GM12878 (cell line): ENCODE measurements around the gene CREB5.

Source experiments
- CBFB ChIP-seq: IDR thresholded peaks from 2 replicates; pipeline ENCODE4 v1.6.1; 2016; ENCODE audit warnings: antibody characterized with exemption, low read depth
- CBX3 ChIP-seq: fragments of 200-600 bp; sonication (generic); IDR thresholded peaks from 2 replicates; pipeline ENCODE4 v1.6.1; 2016; ENCODE audit warnings: low read depth, borderline replicate concordance
- CEBPB ChIP-seq, 2 experiments: fragments of 150-350 bp in 1 of 2; IDR thresholded peaks; 2 replicates each; pipeline ENCODE4 v1.6.1; 2012 to 2014; ENCODE audit warnings: low read depth in 2 of 2, low read length in 2 of 2, borderline replicate concordance in 1 of 2, inconsistent platforms in 1 of 2
- CHD2 ChIP-seq: IDR thresholded peaks from 2 replicates; pipeline ENCODE4 v1.6.1; 2011; ENCODE audit warnings: low read depth, low read length, improper control_type of control experiment, borderline replicate concordance
- EED ChIP-seq: sonication (generic); IDR thresholded peaks from 2 replicates; pipeline ENCODE4 v1.6.1; 2016; ENCODE audit warnings: antibody characterized with exemption, low read depth
- EZH2 ChIP-seq: IDR thresholded peaks from 2 replicates; pipeline ENCODE4 v1.6.1; 2012; ENCODE audit warnings: low read depth, mild to moderate bottlenecking, control low read depth, inconsistent platforms, low read length, borderline replicate concordance; ENCODE audit not compliant: control insufficient read depth
- JUND ChIP-seq: IDR thresholded peaks from 2 replicates; pipeline ENCODE4 v1.6.1; 2012; ENCODE audit warnings: low read depth, mild to moderate bottlenecking, low read length, improper control_type of control experiment, moderate library complexity
- NRF1 ChIP-seq: conservative IDR thresholded peaks from 2 replicates; pipeline ENCODE4 v1.6.1; 2011; ENCODE audit warnings: mild to moderate bottlenecking, low read depth, low read length, improper control_type of control experiment
- POLR2A ChIP-seq: IDR thresholded peaks from 2 replicates; pipeline ENCODE4 v1.6.1; 2011; ENCODE audit warnings: low read depth, mild to moderate bottlenecking, low read length
- SIN3A ChIP-seq: IDR thresholded peaks from 2 replicates; pipeline ENCODE4 v1.6.1; 2012; ENCODE audit warnings: low read depth, low read length, improper control_type of control experiment
- SREBF2 ChIP-seq: IDR thresholded peaks from 2 replicates; pipeline ENCODE4 v1.6.1; 2012; ENCODE audit warnings: mild to moderate bottlenecking, low read length
- TF ChIP-seq, protein P1 (sequence below): fragments of 450-650 bp; formaldehyde crosslinking; IDR thresholded peaks from 2 replicates; pipeline ENCODE4 v1.5.0; 2022; ENCODE audit warnings: mild to moderate bottlenecking, missing genetic modification characterization
- TF ChIP-seq, protein P2 (sequence below): IDR thresholded peaks from 2 replicates; pipeline ENCODE4 v1.6.1; 2012; ENCODE audit warnings: low read depth, low read length, improper control_type of control experiment
- TF ChIP-seq, protein P3 (sequence below), 3 experiments: IDR thresholded peaks in 2 of 3; conservative IDR thresholded peaks in 1 of 3; 2 replicates each; pipeline ENCODE4 v1.5.1; 2011; ENCODE audit warnings: low read depth in 3 of 3, low read length in 3 of 3, mild to moderate bottlenecking in 3 of 3, control low read depth in 2 of 3, moderate library complexity in 2 of 3, inconsistent platforms in 1 of 3, mixed read lengths in 1 of 3; ENCODE audit not compliant: control insufficient read depth in 2 of 3, insufficient read depth in 1 of 3; ENCODE audit errors: extremely low read depth in 1 of 3

DNA sequence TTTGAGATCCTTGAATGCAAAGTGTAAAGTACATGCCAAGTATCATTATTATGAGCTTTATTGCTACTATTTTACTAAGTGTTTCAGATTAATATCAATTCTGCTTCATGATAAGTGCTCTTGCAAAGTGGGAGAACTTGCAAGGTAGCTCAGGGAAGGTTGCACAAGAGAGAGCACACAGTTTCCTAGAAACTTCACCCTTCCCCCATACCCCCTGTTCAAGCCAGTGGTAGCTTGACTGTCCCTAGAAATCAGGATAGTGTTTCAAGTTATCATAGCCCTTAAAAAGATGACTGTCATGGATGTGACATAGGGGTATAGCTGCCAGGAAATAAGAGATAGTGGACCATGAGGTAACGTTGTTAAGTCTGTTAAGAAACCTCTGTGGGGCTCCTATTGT lies 294.3 kb downstream of the CREB5 start:
- TF ChIP-seq CBFB (no peak), SIN3A (no peak), CHD2 (no peak), NRF1 (no peak), CEBPB (IDR thresholded peaks at IDR 0.05; ENCODE audit: borderline replicate concordance in 1 of 2, low read depth in 2 of 2, low read length in 2 of 2) (no peak), CBX3 (no peak), SREBF2 (no peak), POLR2A (no peak), EZH2 (no peak), JUND (no peak), EED (no peak)
- TF ChIP-seq, protein P1, sequence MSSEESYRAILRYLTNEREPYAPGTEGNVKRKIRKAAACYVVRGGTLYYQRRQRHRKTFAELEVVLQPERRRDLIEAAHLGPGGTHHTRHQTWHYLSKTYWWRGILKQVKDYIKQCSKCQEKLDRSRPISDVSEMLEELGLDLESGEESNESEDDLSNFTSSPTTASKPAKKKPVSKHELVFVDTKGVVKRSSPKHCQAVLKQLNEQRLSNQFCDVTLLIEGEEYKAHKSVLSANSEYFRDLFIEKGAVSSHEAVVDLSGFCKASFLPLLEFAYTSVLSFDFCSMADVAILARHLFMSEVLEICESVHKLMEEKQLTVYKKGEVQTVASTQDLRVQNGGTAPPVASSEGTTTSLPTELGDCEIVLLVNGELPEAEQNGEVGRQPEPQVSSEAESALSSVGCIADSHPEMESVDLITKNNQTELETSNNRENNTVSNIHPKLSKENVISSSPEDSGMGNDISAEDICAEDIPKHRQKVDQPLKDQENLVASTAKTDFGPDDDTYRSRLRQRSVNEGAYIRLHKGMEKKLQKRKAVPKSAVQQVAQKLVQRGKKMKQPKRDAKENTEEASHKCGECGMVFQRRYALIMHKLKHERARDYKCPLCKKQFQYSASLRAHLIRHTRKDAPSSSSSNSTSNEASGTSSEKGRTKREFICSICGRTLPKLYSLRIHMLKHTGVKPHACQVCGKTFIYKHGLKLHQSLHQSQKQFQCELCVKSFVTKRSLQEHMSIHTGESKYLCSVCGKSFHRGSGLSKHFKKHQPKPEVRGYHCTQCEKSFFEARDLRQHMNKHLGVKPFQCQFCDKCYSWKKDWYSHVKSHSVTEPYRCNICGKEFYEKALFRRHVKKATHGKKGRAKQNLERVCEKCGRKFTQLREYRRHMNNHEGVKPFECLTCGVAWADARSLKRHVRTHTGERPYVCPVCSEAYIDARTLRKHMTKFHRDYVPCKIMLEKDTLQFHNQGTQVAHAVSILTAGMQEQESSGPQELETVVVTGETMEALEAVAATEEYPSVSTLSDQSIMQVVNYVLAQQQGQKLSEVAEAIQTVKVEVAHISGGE (CRISPR knock-in tag), result no peak
- TF ChIP-seq, protein P2, sequence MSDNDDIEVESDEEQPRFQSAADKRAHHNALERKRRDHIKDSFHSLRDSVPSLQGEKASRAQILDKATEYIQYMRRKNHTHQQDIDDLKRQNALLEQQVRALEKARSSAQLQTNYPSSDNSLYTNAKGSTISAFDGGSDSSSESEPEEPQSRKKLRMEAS, result no peak
- TF ChIP-seq, protein P3, sequence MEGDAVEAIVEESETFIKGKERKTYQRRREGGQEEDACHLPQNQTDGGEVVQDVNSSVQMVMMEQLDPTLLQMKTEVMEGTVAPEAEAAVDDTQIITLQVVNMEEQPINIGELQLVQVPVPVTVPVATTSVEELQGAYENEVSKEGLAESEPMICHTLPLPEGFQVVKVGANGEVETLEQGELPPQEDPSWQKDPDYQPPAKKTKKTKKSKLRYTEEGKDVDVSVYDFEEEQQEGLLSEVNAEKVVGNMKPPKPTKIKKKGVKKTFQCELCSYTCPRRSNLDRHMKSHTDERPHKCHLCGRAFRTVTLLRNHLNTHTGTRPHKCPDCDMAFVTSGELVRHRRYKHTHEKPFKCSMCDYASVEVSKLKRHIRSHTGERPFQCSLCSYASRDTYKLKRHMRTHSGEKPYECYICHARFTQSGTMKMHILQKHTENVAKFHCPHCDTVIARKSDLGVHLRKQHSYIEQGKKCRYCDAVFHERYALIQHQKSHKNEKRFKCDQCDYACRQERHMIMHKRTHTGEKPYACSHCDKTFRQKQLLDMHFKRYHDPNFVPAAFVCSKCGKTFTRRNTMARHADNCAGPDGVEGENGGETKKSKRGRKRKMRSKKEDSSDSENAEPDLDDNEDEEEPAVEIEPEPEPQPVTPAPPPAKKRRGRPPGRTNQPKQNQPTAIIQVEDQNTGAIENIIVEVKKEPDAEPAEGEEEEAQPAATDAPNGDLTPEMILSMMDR (IDR thresholded peaks at IDR 0.05 in 2 of 3, conservative IDR thresholded peaks at IDR 0.05 in 1 of 3; ENCODE audit: control insufficient read depth in 2 of 3, extremely low read depth in 1 of 3, insufficient read depth in 1 of 3, low read depth in 3 of 3, low read length in 3 of 3), result no peak
